Activated naive CD4-positive, alpha-beta T cell treated with Interleukin-2 at 50 U/mL for 16 hours (primary cell): ENCODE results near the gene ACTL7A.
"Not testable (repeated sequence)": the region's sequence is repeated elsewhere in the genome, so short reads cannot be mapped to it uniquely, and the experiment has no call there.

Source experiments
- DNase-seq: peaks from one replicate; pipeline ENCODE4 v3.0.0-alpha.2; 2020

Gene ACTL7A

GRCh38 chr9:108861997-108862396 is at the start of gene ACTL7A:
Gene ACTL7A (plus strand): TSS chr9:108862266. CDS start chr9:108862323, 57 bp downstream.
- DNase-seq: no peak

DNA sequence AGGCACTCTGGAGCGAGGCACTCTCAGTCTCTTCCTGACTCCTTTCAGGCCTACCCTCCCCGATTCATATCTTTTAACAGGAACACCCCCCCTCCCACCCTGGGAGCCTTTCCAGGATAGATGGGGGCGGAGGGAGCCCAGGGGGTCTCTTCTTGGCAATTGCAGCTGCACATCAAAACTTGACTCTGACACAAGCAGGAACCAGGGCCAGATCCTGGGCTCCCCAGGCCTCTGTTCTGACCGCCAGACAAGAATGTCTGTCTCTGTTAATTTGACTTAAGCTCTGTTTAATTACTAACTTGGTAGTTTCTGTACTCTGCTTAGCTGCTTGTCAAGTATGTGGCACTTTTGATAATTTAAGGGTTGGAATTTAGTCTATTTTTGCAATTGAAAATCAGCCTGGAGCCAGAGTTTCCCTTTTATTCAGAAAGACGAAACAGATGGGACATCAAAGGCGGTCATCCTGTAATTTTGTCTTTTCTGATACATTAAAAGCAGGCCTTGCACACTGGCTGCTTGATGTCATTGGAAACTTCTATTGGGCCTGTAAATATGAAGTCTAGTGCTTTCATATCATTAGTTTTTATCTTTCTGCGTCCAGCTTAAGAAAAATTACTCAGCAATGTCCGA is 49.6 kb upstream of the ACTL7A start:
- DNase-seq: no peak

DNA sequence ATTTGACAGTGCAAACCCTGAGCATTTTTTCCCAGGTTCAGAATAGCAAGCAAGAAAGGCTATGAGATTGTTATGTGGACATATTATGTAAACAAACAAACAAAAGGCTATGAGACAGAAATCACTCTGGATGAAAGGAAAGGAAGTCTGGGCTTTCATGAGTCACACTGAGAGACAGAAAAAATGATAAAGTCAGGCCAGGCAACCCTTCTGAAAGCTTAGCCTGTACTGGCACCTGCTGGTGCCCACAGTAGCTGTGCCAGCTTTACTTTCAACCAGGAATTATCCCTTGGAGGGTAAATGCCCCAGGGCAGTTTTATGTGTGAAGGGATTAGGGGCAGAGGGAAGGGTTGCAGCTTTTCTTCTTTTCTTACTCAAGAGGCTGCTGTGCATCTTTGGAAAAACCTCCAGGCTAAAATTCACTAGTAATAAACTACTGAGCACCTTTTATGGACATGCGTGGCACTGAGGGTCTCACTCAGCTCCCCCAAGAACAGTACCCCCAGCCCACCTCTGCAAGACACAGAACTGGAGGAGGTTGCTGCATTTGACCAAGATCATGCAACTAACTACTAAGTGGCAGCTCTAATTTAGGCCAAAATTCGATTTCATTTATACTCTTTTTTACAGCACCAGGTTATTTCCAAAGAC is 48.0 kb upstream of the ACTL7A start:
- no peak for DNase-seq

- no peak for DNase-seq
Measured at GRCh38 chr9:108815156-108815555, 46.9 kb upstream of the ACTL7A start.

GRCh38 chr9:108816037-108816436 is 46.0 kb upstream of the ACTL7A start:
- DNase-seq: no peak

- DNase-seq: no peak
Measured at GRCh38 chr9:108823829-108824228, 38.2 kb upstream of the ACTL7A start.

- DNase-seq: no peak
Measured at GRCh38 chr9:108830272-108830671, 31.8 kb upstream of the ACTL7A start.

- DNase-seq: no peak
Measured at GRCh38 chr9:108831496-108832178, 30.4 kb upstream of the ACTL7A start.

DNA sequence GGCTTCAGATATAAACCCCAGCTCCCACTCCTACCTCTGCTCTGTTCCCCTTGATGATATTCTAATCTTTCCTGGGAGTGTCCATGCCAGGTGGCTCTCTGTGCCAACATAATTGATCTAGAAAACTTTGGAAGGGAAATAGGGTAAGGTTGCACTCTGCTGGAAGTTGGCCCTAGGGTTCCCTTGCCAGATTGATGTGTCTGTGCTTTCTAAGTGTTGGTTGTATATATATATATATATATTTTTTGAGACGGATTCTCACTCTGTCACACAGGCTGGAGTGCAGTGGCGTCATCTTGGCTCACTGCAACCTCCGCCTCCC is 29.9 kb upstream of the ACTL7A start:
- DNase-seq: no peak

GRCh38 chr9:108834959-108835665 is 27.0 kb upstream of the ACTL7A start:
- DNase-seq: no peak

DNA sequence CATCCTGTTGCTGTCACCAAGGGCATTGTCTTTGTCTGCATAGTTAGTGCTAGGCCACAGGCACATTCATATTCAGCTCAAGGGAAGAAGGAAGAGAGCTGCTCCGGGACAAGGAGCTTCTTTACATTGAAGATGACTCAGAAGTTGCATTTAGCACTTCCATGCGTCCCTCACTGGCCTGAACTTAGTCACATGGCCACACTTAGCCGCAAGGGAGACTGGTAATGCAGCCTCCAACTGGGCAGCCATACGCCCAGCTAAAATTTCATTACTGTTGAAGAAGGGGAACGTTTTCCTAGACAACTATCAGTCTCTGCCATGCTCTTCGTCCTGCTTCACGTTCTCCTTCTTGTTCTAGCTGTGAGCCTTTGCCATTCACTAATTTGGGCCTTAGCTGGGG is 26.2 kb upstream of the ACTL7A start:
- DNase-seq: no peak

- no peak for DNase-seq
Measured at GRCh38 chr9:108836319-108836718, 25.7 kb upstream of the ACTL7A start.

GRCh38 chr9:108836781-108837180 is 25.3 kb upstream of the ACTL7A start:
- no peak for DNase-seq

DNA sequence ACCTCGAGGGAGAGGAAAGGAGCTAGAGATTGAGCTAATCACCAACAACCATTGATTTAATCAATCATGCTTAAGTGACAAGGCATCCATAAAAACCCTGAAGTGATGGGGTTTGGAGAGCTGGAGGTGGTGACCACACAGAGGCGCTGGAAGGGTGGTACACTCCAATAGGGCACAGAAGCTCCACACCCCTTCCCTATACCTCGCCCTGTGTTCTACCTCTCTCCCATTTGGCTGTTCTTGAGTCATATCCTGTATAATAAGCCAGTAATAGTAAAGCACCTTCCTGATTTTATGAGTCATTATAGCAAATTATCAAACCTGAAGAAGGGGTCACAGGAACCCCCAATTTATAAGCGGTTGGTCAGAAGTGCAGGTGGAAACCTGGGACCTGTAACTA is 24.5 kb upstream of the ACTL7A start:
- no peak for DNase-seq

DNA sequence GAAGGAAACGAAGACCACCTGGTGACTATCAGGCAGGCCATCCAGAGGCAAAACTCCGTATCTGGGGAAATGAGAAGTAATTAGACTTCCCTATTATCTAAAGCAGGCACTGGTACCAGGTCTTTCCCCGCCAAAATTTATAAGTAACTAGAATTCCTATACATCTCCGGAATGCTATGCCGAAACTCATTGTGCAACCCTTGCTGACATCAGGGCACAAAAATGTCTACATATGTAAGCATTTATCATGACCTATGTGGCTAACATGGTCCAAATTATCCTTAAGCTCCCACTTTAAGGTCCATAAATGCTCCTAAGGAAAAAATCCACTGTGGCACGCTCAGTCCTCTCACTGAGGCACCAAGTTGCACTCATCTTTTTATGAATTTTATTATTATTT is 24.0 kb upstream of the ACTL7A start:
- no peak for DNase-seq

GRCh38 chr9:108839561-108839960 is 22.5 kb upstream of the ACTL7A start:
- not testable (repeated sequence) for DNase-seq

DNA sequence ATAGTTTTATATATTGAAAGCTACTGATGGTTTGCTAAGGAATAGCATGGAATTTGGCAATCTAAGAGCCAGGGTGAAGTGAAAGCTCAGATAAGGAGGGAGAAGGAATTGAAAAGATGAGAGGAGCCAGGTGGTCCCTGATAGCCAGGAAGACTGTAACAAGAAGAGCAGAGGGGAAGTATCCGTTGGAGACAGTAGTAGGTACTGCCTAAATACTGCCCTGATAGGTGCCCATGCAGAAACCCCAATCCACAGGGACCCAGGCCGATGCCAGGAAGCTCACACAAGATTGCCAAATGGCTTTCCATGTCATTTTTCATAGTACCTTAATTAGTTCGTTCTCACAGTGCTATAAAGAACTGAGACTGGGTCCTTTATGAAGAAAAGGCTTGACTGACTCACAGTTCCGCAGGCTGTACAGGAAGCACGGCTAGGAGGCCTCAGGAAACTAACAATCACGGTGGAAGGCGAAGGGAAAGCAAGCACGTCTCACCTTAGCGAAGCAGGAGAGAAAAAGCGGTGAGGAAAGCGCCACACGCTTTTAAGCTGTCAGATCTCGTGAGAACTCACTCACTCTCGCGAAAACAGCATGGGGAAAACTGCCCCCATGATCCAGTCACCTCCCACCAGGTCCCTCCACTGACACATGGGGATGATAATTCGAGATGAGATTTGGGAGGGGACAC is 19.3 kb upstream of the ACTL7A start:
- no peak for DNase-seq

GRCh38 chr9:108844391-108844790 is 17.7 kb upstream of the ACTL7A start:
- DNase-seq: no peak

DNA sequence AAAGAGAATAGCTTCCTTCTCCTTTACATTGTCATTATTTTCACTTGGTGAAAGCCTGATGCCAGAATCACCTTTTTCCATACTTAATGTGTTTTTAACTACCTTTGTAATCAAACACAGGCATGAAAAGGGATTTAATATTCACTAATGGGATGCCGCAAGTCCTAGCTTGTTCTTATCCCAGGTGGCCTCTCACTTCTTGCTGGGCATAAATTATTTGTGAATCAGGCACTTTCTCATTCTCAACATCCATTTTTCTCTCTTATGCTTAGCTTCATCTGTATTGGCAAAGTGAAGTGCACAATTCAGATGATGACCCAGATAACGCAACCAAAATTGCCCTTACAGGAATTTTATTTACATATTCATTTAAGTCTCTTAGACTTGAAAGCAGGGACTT is 17.2 kb upstream of the ACTL7A start:
- no peak for DNase-seq

- no peak for DNase-seq
Measured at GRCh38 chr9:108845507-108845906, 16.6 kb upstream of the ACTL7A start.

DNA sequence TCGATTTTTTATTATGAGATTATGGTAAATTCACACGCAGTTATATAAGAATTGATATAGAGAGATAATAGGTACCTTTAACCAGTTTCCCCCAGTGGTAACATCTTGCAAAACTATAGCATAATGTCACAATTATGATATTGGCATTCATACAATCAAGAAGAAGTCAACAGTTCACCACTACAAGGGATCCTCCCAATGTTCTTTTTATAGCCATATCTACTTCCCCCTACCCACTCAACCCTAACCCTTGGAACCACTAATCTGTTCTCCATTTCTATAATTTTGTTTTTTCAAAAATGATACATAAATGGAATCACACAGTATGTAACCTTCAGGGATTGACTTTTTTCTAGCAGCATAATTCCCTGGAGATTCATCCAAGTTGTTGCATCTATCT is 16.1 kb upstream of the ACTL7A start:
- no peak for DNase-seq

DNA sequence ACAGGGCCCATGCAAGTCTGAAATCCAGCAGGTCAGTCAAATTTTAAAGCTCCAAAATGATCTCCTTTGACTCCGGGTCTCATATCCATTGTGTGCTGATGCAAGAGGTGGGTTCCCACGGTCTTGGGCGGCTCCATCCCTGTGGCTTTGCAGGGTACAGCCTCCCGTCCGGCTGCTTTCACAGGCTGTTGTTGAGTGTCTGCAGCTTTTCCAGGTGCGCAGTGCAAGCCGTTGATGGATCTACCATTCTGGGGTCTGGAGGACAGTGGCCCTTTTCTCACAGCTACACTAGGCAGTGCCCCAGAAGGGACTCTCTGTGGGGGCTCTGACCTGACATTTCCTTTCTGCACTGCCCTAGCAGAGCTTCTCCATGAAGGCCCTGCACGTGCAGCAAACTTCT is 13.8 kb upstream of the ACTL7A start:
- DNase-seq: not testable (repeated sequence)

GRCh38 chr9:108850293-108850897 is 11.7 kb upstream of the ACTL7A start:
- no peak for DNase-seq
